Tracheal epithelial cell (primary cell): ENCODE results near the gene MYCBP. TPM values are rescaled to one million over a fixed set of nuclear protein-coding genes. Genes with fewer than 3 reads are reported as not detected.

Experiments used
- total RNA-seq: library from RNA; depleted of rRNA; stranded (reverse); fragments of >200 nt; gene quantifications from 2 replicates; pipeline ENCODE4 v1.2.1, GENCODE V29; 2014

The MYCBP gene, protein sequence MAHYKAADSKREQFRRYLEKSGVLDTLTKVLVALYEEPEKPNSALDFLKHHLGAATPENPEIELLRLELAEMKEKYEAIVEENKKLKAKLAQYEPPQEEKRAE
- total RNA-seq, result 14.0 and 19.2 TPM in 2 replicates

DNA sequence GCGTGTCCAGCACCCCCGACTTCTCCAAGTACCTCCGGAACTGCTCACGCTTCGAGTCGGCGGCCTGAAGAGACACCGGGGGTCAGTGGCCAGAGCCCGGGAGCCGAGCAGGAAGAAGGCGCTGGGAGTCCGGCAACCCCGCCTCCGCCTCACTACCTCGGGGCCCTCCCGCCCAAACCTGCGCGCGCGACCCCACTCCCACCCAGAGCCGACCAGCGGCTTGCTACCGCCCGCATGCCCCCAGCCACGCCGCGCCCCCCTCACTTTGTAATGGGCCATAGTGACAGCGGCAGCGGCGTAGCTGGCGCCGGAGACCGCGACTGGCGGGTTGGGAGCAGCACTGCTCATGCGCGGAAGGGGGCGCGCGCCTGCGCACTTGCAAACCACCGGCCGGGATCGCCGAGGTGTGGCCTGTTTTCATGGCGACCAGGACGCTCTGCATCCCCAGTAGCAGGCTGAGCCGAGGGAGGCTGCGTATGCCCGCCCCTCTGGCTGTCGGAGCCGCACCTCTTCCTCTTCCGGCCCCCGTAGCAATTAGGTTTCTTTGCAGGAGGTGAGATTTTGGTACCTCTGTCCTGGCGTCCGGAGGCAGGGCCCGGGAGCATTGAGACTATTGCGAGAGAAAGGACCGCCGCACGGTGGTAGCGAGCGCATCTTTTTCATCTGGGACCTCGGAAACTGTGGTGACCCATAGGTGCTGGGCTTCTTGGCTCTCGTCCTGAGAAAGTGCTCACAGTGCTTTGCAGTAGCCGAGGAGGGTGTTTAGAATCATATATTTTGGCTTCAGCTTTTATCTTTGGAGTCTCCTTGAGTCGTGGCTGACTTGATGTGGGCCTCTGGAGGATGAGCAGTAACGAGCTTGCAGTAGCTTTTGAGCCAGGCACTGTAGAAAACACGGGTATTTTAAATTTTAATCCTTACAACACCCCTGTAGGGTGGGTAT is at the start of gene MYCBP:
MYCBP (minus strand) TSS at position 322 of the 943 bp plus-strand sequence; CDS start at position 279, 43 bp downstream.

GRCh38 chr1:38881487-38881886 is 8.3 kb upstream of the MYCBP start, which contains the start of gene GJA9:
Gene GJA9 (minus strand): TSS chr1:38881587. CDS start chr1:38876098, 5,489 bp downstream.

GRCh38 chr1:38859561-38860453 is 13.3 kb downstream of the MYCBP start, which contains the start of gene RRAGC:
Gene RRAGC (minus strand): TSS chr1:38859772. CDS start chr1:38859646, 126 bp downstream.

Other genes with a start within 250 kb of the MYCBP start
- gene RRAGC, start 13.6 kb downstream of the MYCBP start, total RNA-seq, result 19.5 and 20.2 TPM in 2 replicates
- 0.21 and 0.24 TPM in 2 replicates for gene GJA9, start 8.2 kb upstream of the MYCBP start, total RNA-seq
- gene RHBDL2, start 68.5 kb upstream of the MYCBP start, total RNA-seq, result 3.2 and 8.4 TPM in 2 replicates
- gene AKIRIN1, start 117.9 kb upstream of the MYCBP start, total RNA-seq, result 40.7 and 56.1 TPM in 2 replicates
- gene NDUFS5, start 153.0 kb upstream of the MYCBP start, total RNA-seq, result 315 and 340 TPM in 2 replicates